Activated CD4-positive, alpha-beta memory T cell treated with anti-CD3 and anti-CD28 coated beads for 36 hours (primary cell): Measurements from ENCODE around the gene RASA4. TPM values are rescaled to one million over a fixed set of nuclear protein-coding genes. Genes with fewer than 3 reads are reported as not detected.
A peak's percentile ranks its signal among the peaks of the same experiment; 100 is the strongest.
"Not testable (repeated sequence)": the region's sequence is repeated elsewhere in the genome, so short reads cannot be mapped to it uniquely, and the experiment has no call there.

Experiments
- CTCF ChIA-PET: fragments of 350-600 bp; sonication (Branson Sonifier 250); formaldehyde crosslinking; loops from one replicate; lab custom pipeline; 2021; ENCODE audit warnings: antibody characterized with exemption, inconsistent platforms; lab: Charles Lee
- POLR2A ChIA-PET: fragments of 350-600 bp; sonication (Branson Sonifier 250); formaldehyde crosslinking; loops from one replicate; lab custom pipeline; 2021; ENCODE audit warnings: antibody characterized with exemption; lab: Charles Lee
- DNase-seq: peaks from one replicate; pipeline ENCODE4 v3.0.0-alpha.2; 2020
- H3K27ac Mint-ChIP-seq: one replicate; pipeline ENCODE4 v1.8.0; 2021; ENCODE audit warnings: mixed read lengths
- H3K27me3 Mint-ChIP-seq: one replicate; pipeline ENCODE4 v1.8.0; 2021; ENCODE audit warnings: mixed read lengths
- H3K36me3 Mint-ChIP-seq: one replicate; pipeline ENCODE4 v1.8.0; 2021; ENCODE audit warnings: mixed read lengths
- H3K4me1 Mint-ChIP-seq: one replicate; pipeline ENCODE4 v1.8.0; 2021; ENCODE audit warnings: low read depth, mixed read lengths
- H3K4me3 Mint-ChIP-seq: one replicate; pipeline ENCODE4 v1.8.0; 2021; ENCODE audit warnings: mild to moderate bottlenecking, mixed read lengths
- H3K9me3 Mint-ChIP-seq: one replicate; pipeline ENCODE4 v1.8.0; 2021; ENCODE audit warnings: mixed read lengths
- intact Hi-C: fragments of 100-400 bp; cut with micrococcal nuclease; formaldehyde crosslinking; loops from one replicate; pipeline ENCODE4 v1.15.1; 2023
- total RNA-seq, 2 experiments: library from RNA; stranded (reverse); gene quantifications; one replicate each; pipeline ENCODE4 v1.2.3, GENCODE V29; 2021

RASA4 gene
- total RNA-seq, 2 experiments from 2014 or later = 25.2 to 26.8 TPM

- CTCF ChIA-PET, DNase-seq, intact Hi-C loops, POLR2A ChIA-PET, H3K4me3 Mint-ChIP-seq, H3K9me3 Mint-ChIP-seq, H3K36me3 Mint-ChIP-seq, H3K4me1 Mint-ChIP-seq, H3K27ac Mint-ChIP-seq, H3K27me3 Mint-ChIP-seq: not testable (repeated sequence)
Measured at GRCh38 chr7:102596036-102596435, 20.5 kb downstream of the RASA4 start.

DNA sequence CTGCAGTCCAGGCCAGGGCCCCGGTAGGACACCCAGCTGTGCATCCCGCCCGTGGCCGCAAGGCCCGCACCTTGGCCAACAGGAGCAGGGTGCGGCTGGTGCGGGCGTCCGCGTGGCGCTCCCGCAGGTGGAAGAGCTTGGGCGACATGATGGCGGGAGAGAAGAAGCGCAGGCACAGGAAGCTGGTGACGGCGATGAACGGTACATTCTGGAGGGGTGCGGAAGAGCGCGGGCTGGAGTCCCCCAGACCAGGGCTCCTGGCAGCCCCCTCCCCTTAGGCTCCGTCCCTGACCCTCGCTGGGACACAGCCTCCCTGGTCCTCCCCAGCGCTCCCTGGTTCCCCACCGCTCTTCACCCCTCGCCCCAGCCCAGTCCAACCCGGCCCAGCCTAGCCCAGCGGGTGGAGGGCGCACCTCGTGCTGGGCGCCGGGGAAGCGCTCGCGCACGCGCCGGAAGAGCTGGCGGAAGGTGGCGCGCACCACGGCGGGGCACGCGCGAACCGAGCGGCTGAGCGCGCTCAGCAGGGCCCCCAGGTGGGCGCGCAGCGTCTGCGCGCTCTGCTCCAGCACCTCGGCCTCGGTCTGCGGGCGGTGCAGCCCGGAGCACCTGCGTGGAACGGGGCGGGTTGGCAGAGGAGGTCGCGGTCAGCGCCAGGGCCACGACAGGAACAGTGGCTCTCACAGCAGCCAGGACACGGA lies 22.8 kb downstream of the RASA4 start:
- DNase-seq, H3K4me3 Mint-ChIP-seq, H3K27me3 Mint-ChIP-seq: not testable (repeated sequence)

DNA sequence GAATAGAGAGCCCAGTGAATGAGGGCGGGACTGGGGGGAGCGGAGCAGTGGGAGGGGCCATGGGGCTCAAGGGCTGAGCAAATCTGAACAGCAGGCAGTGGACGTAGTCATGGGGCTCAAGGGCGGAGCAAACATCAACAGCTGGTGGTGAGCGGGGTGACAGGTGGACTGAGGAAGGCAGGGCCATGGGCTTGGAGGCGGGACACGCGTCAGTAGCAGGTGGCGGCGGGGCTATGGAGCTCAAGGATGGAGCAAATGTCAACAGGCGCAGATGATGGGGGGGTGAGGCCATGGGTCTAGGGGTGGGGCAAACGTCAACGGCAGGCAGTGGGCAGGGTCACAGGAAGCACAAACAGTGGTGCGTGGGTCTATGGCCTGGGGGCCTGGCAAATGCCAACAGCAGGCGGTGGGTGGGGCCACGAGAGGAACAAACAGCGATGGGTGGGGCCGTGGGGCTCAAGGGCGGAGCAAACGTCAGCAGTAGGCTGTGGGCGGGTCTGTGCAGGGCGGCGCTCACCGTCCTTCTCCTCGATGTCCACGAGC lies 24.0 kb downstream of the RASA4 start:
- H3K4me1 Mint-ChIP-seq, POLR2A ChIA-PET, H3K4me3 Mint-ChIP-seq, H3K27me3 Mint-ChIP-seq, H3K27ac Mint-ChIP-seq, intact Hi-C loops, CTCF ChIA-PET, H3K36me3 Mint-ChIP-seq, H3K9me3 Mint-ChIP-seq: not testable (repeated sequence)
- DNase-seq = peak; percentile 43

More for the DNA sequence above, 22.8 kb downstream of the RASA4 start:
- H3K4me1 Mint-ChIP-seq, H3K9me3 Mint-ChIP-seq, H3K36me3 Mint-ChIP-seq, POLR2A ChIA-PET, H3K27ac Mint-ChIP-seq, CTCF ChIA-PET, intact Hi-C loops: not testable (repeated sequence)

- H3K4me3 Mint-ChIP-seq, H3K27me3 Mint-ChIP-seq, POLR2A ChIA-PET, H3K36me3 Mint-ChIP-seq, CTCF ChIA-PET, H3K9me3 Mint-ChIP-seq, H3K4me1 Mint-ChIP-seq, DNase-seq, H3K27ac Mint-ChIP-seq, intact Hi-C loops: not testable (repeated sequence)
Measured at GRCh38 chr7:102589857-102590256, 26.7 kb downstream of the RASA4 start.

DNA sequence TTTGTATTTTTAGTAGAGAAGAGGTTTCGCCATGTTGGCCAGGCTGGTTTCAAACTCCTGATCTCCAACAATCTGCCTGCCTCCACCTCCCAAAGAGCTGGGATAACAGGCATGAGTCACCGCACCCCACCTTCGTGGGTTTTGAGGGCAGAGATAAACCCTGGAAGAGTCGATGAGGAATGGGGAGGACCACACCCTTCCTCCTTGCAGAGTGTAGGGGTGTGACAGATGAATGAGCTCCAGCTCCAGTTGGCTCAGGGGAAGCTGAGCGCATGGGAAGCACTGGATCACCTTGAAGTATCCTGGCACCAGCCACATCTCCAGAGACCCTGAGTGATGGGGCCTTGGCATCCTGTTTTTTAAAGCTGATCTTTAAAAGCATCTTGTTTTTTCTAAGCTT lies 33.1 kb downstream of the RASA4 start:
- POLR2A ChIA-PET, CTCF ChIA-PET, H3K9me3 Mint-ChIP-seq, DNase-seq, intact Hi-C loops, H3K27me3 Mint-ChIP-seq, H3K4me1 Mint-ChIP-seq, H3K27ac Mint-ChIP-seq, H3K36me3 Mint-ChIP-seq, H3K4me3 Mint-ChIP-seq: not testable (repeated sequence)

- H3K27me3 Mint-ChIP-seq, intact Hi-C loops, H3K4me1 Mint-ChIP-seq, H3K36me3 Mint-ChIP-seq, H3K9me3 Mint-ChIP-seq, H3K4me3 Mint-ChIP-seq, CTCF ChIA-PET, DNase-seq, POLR2A ChIA-PET, H3K27ac Mint-ChIP-seq: not testable (repeated sequence)
Measured at GRCh38 chr7:102581722-102582121, 34.8 kb downstream of the RASA4 start.

DNA sequence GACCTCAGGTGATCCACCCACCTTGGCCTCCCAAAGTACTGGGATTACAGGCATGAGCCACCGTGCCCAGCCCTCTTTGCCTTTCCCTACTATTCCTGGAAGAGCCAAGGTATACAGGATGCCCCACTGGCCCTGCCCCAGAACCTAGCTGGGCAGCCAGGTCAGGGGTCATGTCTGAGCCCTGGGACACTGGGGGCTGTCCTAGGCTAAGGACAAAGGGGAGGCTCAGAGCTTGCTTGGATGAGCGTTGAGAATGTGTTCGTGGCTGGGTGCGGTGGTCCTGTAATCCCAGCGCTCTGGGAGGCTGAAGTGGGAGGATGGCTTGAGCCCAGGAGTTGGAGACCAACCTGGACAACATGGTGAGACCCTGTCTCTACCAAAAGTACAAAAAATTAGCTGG lies 38.1 kb downstream of the RASA4 start:
- H3K36me3 Mint-ChIP-seq, H3K27me3 Mint-ChIP-seq, CTCF ChIA-PET, DNase-seq, H3K9me3 Mint-ChIP-seq, intact Hi-C loops, H3K4me1 Mint-ChIP-seq, POLR2A ChIA-PET, H3K4me3 Mint-ChIP-seq, H3K27ac Mint-ChIP-seq: not testable (repeated sequence)

- DNase-seq, H3K27me3 Mint-ChIP-seq, POLR2A ChIA-PET, H3K9me3 Mint-ChIP-seq, H3K4me3 Mint-ChIP-seq, intact Hi-C loops, H3K36me3 Mint-ChIP-seq, H3K27ac Mint-ChIP-seq, H3K4me1 Mint-ChIP-seq, CTCF ChIA-PET: not testable (repeated sequence)
Measured at GRCh38 chr7:102577315-102578240, 39.0 kb downstream of the RASA4 start.

GRCh38 chr7:102576363-102576762 lies 40.2 kb downstream of the RASA4 start:
- H3K4me1 Mint-ChIP-seq, POLR2A ChIA-PET, H3K36me3 Mint-ChIP-seq, H3K4me3 Mint-ChIP-seq, intact Hi-C loops, H3K27me3 Mint-ChIP-seq, H3K9me3 Mint-ChIP-seq, DNase-seq, CTCF ChIA-PET, H3K27ac Mint-ChIP-seq: not testable (repeated sequence)

DNA sequence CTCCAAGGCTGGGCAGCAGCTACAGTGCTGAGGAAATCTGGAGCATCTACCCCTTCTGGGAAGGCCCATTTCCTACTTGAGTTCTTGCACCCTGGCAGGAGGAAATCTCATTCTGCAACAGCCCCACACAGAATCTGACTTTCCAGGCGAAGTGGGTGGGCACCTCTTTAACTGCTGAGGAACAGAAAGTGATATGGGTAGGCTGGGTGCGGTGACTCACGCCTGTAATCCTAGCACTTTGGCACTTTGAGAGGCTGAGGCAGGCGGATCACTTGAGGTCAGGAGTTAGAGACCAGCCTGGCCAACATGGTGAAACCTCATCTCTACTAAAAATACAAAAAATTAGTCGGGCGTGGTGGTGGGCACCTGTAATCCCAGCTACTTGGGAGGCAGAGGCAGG lies 41.9 kb downstream of the RASA4 start:
- CTCF ChIA-PET, H3K36me3 Mint-ChIP-seq, H3K4me3 Mint-ChIP-seq, H3K27ac Mint-ChIP-seq, intact Hi-C loops, H3K27me3 Mint-ChIP-seq, H3K4me1 Mint-ChIP-seq, H3K9me3 Mint-ChIP-seq, POLR2A ChIA-PET, DNase-seq: not testable (repeated sequence)

DNA sequence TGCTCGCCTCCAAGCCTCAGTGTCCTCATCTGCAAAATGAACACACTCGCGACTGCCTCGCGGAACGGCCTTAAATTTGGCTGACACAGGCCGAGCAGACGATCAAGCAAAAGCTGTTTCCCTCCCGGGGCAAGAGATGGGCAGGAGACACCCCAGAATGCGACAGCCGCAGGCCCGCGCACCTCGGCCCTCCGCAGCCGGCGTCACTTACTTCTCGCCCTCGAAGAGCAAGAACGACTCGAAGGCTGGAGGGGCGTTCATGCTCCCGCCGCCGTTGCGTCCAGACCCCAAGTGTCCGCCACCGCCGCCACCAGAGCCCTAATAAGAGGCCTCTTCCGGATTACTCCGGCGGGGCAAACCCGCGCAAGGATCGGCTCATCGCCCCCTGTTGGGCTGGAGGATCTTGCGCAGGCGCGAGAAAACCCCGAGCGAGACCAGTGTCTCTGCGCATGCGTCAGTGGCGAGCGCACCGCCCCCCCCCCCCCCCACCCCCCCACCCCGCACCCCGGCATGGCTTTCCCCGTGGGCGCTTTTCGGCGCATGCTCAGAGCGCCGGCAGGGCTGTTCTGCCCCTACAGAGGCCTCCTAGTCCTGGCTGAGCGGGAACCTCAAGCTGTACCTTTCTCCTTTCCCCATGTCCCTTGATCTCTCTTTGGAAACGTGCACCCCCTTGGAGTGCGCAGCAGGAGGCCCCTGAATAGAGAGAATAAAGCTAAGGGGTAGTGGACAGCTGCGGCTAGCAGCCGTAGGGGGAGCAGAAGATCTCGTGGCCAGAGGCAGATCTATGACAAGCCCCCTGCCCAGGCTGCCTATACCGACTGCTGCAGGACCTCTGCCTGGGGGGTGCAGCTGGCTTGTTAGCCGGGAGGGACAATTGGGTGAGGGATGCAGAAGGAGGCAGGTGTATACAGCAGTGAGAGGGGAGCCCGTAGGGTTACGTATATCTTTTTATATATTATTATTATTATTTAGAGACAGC lies 44.0 kb downstream of the RASA4 start, which contains the start of gene POLR2J3:
Gene POLR2J3, minus strand, starts transcription at position 323 of the 979 bp plus-strand sequence. Its CDS starts 62 bp downstream, at position 261.
- H3K27me3 Mint-ChIP-seq, intact Hi-C loops, POLR2A ChIA-PET, H3K9me3 Mint-ChIP-seq, CTCF ChIA-PET, H3K36me3 Mint-ChIP-seq, H3K4me1 Mint-ChIP-seq: not testable (repeated sequence)
- Mint-ChIP-seq H3K27ac (peak within 1 kb of the TSS; percentile 79), H3K4me3 (peak within 1 kb of the TSS; percentile 87)
- peak; percentile 96 for DNase-seq
